ENCODE measurements around the gene IL17RE. TPM values are rescaled to one million over a fixed set of nuclear protein-coding genes. Genes with fewer than 3 reads are reported as not detected.
"Not testable (repeated sequence)": the region's sequence is repeated elsewhere in the genome, so short reads cannot be mapped to it uniquely, and the experiment has no call there.

IL17RE gene
- total RNA-seq, 1 experiment from 2014 or later = 5.0 TPM

DNA sequence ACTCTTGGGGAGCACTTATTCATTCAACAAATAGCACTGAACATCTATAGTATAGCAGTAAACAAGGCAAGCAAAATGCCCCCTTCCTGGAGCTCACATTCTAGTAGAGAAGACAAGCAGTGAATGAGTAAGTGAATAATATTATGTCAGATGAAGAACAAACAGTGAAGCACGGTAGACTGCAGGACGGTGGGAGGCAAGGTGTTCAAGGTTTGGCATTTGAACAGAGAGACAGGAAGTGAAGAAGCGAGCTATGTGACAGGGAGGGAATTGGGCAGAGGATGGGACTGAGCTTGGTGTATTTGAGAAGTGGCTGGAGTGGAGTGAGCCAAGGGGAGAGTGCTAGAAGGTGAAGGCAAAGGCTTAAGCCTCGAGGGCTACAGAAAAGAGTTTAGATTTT is 32.3 kb downstream of the IL17RE start:
- TF ChIP-seq, protein P1, sequence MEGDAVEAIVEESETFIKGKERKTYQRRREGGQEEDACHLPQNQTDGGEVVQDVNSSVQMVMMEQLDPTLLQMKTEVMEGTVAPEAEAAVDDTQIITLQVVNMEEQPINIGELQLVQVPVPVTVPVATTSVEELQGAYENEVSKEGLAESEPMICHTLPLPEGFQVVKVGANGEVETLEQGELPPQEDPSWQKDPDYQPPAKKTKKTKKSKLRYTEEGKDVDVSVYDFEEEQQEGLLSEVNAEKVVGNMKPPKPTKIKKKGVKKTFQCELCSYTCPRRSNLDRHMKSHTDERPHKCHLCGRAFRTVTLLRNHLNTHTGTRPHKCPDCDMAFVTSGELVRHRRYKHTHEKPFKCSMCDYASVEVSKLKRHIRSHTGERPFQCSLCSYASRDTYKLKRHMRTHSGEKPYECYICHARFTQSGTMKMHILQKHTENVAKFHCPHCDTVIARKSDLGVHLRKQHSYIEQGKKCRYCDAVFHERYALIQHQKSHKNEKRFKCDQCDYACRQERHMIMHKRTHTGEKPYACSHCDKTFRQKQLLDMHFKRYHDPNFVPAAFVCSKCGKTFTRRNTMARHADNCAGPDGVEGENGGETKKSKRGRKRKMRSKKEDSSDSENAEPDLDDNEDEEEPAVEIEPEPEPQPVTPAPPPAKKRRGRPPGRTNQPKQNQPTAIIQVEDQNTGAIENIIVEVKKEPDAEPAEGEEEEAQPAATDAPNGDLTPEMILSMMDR (IDR thresholded peaks at IDR 0.05; ENCODE audit: unreplicated experiment) = no peak
- Mint-ChIP-seq H3K27ac (ENCODE audit: low read depth, unreplicated experiment) (no peak overlapping the region), H3K9me3 (ENCODE audit: unreplicated experiment) (no peaks in the 10 kb centered on the region), H3K27me3 (ENCODE audit: insufficient read depth, unreplicated experiment) (no peaks in the 10 kb centered on the region), H3K4me3 (ENCODE audit: unreplicated experiment) (no peak overlapping the region), H3K4me1 (ENCODE audit: insufficient read depth, unreplicated experiment) (peaks cover 23% of the 10 kb centered on the region), H3K36me3 (ENCODE audit: insufficient read depth, unreplicated experiment) (peaks cover 41% of the 10 kb centered on the region)
- TSS peak; percentile 45 for BruUV-seq (replicated peaks)
- POLR2A ChIA-PET = interaction anchor here (0.6 to 6.1 kb wide), 6 partner anchors 11 to 94 kb away, joined by 3 to 49 read pairs (median 8); partner anchors contain the start of genes IL17RC and JAGN1
- intact Hi-C loops (cut with micrococcal nuclease) = loop anchor here (5.0 kb wide), 1 partner anchor 218 kb away; no protein-coding TSS in a partner anchor
- CTCF ChIA-PET = interaction anchor here (0.5 to 6.3 kb wide), 6 partner anchors 12 to 86 kb away, joined by 3 to 42 read pairs (median 4); partner anchors contain the start of gene IL17RC
- no peak for DNase-seq (ENCODE audit: unreplicated experiment)

DNA sequence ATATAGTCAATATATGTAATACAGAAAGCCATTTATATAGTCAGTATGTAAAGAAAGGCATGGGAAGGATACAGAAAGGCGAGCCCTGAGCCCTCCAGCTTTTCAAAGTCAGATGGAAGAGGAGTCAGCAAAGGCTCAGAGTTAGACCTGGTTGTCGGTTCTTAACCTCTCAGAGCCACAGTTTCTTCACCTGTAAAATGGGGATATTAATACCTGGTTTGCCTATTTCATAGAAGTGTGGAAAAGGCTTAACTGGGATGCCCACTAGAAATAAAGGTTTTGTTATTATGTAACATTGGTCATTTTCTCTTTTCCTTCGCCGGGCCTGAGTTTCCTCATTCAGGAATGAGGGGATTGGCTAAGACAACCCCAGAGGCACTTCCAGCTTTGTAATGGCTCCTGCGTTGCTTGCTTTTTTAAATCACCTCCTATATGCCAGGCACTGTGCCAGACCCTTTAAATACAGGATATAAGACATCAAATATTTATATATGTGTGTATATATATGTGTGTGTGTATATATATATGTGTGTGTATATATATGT is 33.4 kb downstream of the IL17RE start:
- DNase-seq (ENCODE audit: unreplicated experiment) = no peak
- CTCF ChIA-PET = interaction anchor here (0.5 to 6.3 kb wide), 5 partner anchors 11 to 480 kb away, joined by 3 to 42 read pairs (median 3); partner anchors contain the start of gene IL17RC

DNA sequence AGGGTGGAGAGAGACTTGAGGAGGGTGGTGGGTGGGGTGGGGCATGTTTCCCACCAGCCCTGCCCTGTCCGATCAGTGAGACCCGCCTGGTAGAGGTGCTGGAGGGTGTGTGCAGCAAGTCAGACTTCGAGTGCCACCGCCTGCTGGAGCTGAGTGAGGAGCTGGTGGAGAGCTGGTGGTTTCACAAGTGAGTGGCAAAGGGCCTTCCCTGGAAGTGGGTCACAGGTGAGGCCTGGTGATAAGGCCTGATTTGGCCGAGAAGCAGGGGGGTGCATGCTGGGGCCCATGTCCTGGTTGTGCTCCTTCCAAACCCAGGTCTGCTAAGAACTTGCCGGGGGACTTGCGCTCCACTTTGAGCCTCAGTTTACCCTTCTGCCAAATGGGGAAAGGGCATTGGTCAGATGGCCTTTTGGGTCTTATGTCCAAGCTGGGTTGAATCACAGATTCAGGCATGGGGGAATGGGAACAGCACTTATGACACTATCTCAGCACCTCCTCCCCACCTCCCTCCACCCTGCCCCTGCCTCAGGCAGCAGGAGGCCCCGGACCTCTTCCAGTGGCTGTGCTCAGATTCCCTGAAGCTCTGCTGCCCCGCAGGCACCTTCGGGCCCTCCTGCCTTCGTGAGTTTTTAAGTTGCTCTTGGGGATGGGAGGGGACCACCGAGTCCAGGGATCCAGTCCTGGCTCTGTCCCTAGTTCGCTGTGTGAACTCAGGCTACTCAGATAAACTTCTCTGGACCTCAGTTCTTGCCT is 35.0 kb downstream of the IL17RE start:
- H3K4me1 Mint-ChIP-seq (ENCODE audit: insufficient read depth, unreplicated experiment) = peaks cover 23% of the 10 kb centered on the region
- H3K4me3 Mint-ChIP-seq (ENCODE audit: unreplicated experiment) = no peak overlapping the region
- no peaks in the 10 kb centered on the region for H3K9me3 Mint-ChIP-seq (ENCODE audit: unreplicated experiment)
- peaks cover 31% of the 10 kb centered on the region for H3K36me3 Mint-ChIP-seq (ENCODE audit: insufficient read depth, unreplicated experiment)
- no peaks in the 10 kb centered on the region for H3K27me3 Mint-ChIP-seq (ENCODE audit: insufficient read depth, unreplicated experiment)
- ChIA-PET POLR2A (interaction anchor here (0.5 to 1.1 kb wide), 3 partner anchors 9 to 92 kb away, joined by 3 read pairs; no protein-coding TSS in a partner anchor), CTCF (interaction anchor here (0.7 kb wide), 1 partner anchor 9 kb away, joined by 3 read pairs; no protein-coding TSS in a partner anchor)
- TF ChIP-seq, protein P1 (IDR thresholded peaks at IDR 0.05; ENCODE audit: unreplicated experiment) = no peak
- DNase-seq (ENCODE audit: unreplicated experiment) = no peak
- BruUV-seq (replicated peaks) = no TSS peak
- H3K27ac Mint-ChIP-seq (ENCODE audit: low read depth, unreplicated experiment) = no peak overlapping the region
- intact Hi-C loops (cut with micrococcal nuclease) = no loop called here

More for the DNA sequence above, 33.4 kb downstream of the IL17RE start:
- Mint-ChIP-seq H3K27ac (ENCODE audit: low read depth, unreplicated experiment) (no peak overlapping the region), H3K4me1 (ENCODE audit: insufficient read depth, unreplicated experiment) (peaks cover 23% of the 10 kb centered on the region), H3K27me3 (ENCODE audit: insufficient read depth, unreplicated experiment) (no peaks in the 10 kb centered on the region), H3K36me3 (ENCODE audit: insufficient read depth, unreplicated experiment) (peaks cover 31% of the 10 kb centered on the region), H3K9me3 (ENCODE audit: unreplicated experiment) (no peaks in the 10 kb centered on the region), H3K4me3 (ENCODE audit: unreplicated experiment) (no peak overlapping the region)
- TF ChIP-seq, protein P1 (IDR thresholded peaks at IDR 0.05; ENCODE audit: unreplicated experiment) = no peak
- intact Hi-C loops (cut with micrococcal nuclease) = no loop called here
- POLR2A ChIA-PET = interaction anchor here (1.5 to 6.1 kb wide), 4 partner anchors 10 to 71 kb away, joined by 3 to 49 read pairs (median 20); partner anchors contain the start of genes IL17RC and JAGN1
- BruUV-seq (replicated peaks) = no TSS peak

DNA sequence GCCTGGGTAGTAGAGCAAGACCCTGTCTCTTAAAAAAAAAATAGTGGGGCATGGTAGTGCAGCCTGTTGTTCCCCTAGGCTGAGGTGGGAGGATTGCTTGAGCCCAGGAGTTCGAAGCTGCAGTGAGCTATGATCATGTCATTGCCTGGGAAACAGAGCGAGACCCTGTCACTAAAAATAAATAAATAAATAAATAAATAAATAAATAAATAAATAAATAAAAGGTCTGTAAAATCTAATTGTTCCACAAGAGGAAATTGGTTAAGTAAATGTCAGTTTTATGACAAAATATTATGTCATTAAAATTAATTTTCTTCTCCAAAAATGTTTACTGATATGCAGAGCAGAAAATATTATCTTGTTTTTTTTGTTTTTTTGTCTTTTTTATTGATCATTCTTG is 36.3 kb downstream of the IL17RE start:
- DNase-seq (ENCODE audit: unreplicated experiment) = no peak
- POLR2A ChIA-PET = interaction anchor here (0.6 to 0.7 kb wide), 2 partner anchors 7 to 112 kb away, joined by 3 to 6 read pairs; no protein-coding TSS in a partner anchor
- intact Hi-C loops (cut with micrococcal nuclease) = no loop called here
- CTCF ChIA-PET = interaction anchor here (0.6 to 0.7 kb wide), 2 partner anchors 26 to 135 kb away, joined by 3 read pairs; no protein-coding TSS in a partner anchor
- Mint-ChIP-seq H3K27me3 (ENCODE audit: insufficient read depth, unreplicated experiment) (no peaks in the 10 kb centered on the region), H3K4me1 (ENCODE audit: insufficient read depth, unreplicated experiment) (peaks cover 17% of the 10 kb centered on the region), H3K9me3 (ENCODE audit: unreplicated experiment) (no peaks in the 10 kb centered on the region), H3K4me3 (ENCODE audit: unreplicated experiment) (no peak overlapping the region), H3K36me3 (ENCODE audit: insufficient read depth, unreplicated experiment) (peaks cover 25% of the 10 kb centered on the region), H3K27ac (ENCODE audit: low read depth, unreplicated experiment) (no peak overlapping the region)
- TF ChIP-seq, protein P1 (IDR thresholded peaks at IDR 0.05; ENCODE audit: unreplicated experiment) = no peak
- no TSS peak for BruUV-seq (replicated peaks)

DNA sequence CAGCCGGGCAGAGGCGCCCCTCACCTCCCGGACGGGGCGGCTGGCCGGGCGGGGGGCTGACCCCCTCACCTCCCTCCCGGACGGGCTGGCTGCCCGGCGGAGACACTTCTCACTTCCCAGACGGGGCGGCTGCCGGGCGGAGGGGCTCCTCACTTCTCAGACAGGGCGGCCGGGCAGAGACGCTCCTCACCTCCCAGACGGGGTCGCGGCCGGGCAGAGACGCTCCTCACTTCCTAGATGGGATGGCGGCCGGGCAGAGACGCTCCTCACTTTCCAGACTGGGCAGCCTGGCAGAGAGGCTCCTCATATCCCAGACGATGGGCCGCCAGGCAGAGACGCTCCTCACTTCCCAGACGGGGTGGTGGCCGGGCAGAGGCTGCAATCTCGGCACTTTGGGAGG is 37.3 kb downstream of the IL17RE start:
- H3K9me3 Mint-ChIP-seq (ENCODE audit: unreplicated experiment); H3K27me3 Mint-ChIP-seq (ENCODE audit: insufficient read depth, unreplicated experiment); CTCF ChIA-PET; POLR2A ChIA-PET; intact Hi-C loops (cut with micrococcal nuclease); DNase-seq (ENCODE audit: unreplicated experiment); BruUV-seq (replicated peaks); H3K27ac Mint-ChIP-seq (ENCODE audit: low read depth, unreplicated experiment); H3K4me3 Mint-ChIP-seq (ENCODE audit: unreplicated experiment): not testable (repeated sequence)
- Mint-ChIP-seq H3K36me3 (ENCODE audit: insufficient read depth, unreplicated experiment) (peaks cover 28% of the 10 kb centered on the region), H3K4me1 (ENCODE audit: insufficient read depth, unreplicated experiment) (peaks cover 11% of the 10 kb centered on the region)

Measured in MCF 10A (cell line).